Measurements from ENCODE around the gene RO60.

GRCh38 chr1:193013707-193014106 lies 45.7 kb upstream of the RO60 start:
- TF ChIP-seq CTCF (IDR thresholded peaks at IDR 0.05) (no peak), EZH2phosphoT487 (IDR thresholded peaks at IDR 0.05) (no peak)
